ENCODE results near the gene KRTAP4-16. TPM values are rescaled to one million over a fixed set of nuclear protein-coding genes. Genes with fewer than 3 reads are reported as not detected.

Gene KRTAP4-16
- total RNA-seq, 1 experiment from 2014 or later: not detected

DNA sequence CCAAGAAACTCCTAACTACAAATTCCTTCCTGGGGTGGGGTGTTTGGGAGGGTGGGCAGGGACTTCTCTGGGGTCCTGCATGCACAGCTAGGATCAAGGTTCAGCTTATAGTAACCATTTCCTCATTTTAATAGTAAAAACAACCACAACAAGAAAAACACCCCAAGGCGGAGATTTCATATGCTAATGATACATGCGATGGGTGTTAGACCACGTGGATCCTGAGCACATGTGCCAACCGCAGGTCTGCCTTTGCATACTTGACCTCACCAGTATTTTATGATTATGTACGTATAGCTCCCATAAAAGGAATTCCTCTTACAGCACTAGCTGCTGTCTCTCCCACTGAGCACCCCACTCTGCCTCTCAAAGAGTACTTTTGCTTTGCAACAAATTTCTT is 14.3 kb upstream of the KRTAP4-16 start:
- DNase-seq (ENCODE audit: low read depth, low spot score) (no peak), ATAC-seq (no peak)
- H3K79me2 ChIP-seq (ENCODE audit: insufficient read depth, low read length): no peaks in the 10 kb centered on the region
- no peaks in the 10 kb centered on the region for H3K27me3 ChIP-seq (ENCODE audit: insufficient read depth, low read length)
- intact Hi-C loops (cut with micrococcal nuclease): no loop called here
- TF ChIP-seq YY1 (IDR thresholded peaks at IDR 0.05; ENCODE audit: extremely low read depth, insufficient replicate concordance, low read depth, low read length) (no peak), TCF7L2 (IDR thresholded peaks at IDR 0.05; ENCODE audit: borderline replicate concordance, extremely low read depth, insufficient read depth, insufficient read length) (no peak), SRF (IDR thresholded peaks at IDR 0.05; ENCODE audit: low read depth) (no peak), ATF3 (IDR thresholded peaks at IDR 0.05) (no peak), JUND (IDR thresholded peaks at IDR 0.05) (no peak), POLR2AphosphoS5 (IDR thresholded peaks at IDR 0.05; ENCODE audit: low read depth, low read length) (no peak), CBX3 (IDR thresholded peaks at IDR 0.05; ENCODE audit: low read depth) (no peak), RAD21 (IDR thresholded peaks at IDR 0.05; ENCODE audit: low read depth) (no peak), ZFX (IDR thresholded peaks at IDR 0.05) (no peak), EGR1 (IDR thresholded peaks at IDR 0.05; ENCODE audit: low read depth) (no peak), CEBPB (IDR thresholded peaks at IDR 0.05; ENCODE audit: low read depth) (no peak), ELF1 (IDR thresholded peaks at IDR 0.05; ENCODE audit: borderline replicate concordance, low read depth) (no peak)
- TF ChIP-seq, protein P1, sequence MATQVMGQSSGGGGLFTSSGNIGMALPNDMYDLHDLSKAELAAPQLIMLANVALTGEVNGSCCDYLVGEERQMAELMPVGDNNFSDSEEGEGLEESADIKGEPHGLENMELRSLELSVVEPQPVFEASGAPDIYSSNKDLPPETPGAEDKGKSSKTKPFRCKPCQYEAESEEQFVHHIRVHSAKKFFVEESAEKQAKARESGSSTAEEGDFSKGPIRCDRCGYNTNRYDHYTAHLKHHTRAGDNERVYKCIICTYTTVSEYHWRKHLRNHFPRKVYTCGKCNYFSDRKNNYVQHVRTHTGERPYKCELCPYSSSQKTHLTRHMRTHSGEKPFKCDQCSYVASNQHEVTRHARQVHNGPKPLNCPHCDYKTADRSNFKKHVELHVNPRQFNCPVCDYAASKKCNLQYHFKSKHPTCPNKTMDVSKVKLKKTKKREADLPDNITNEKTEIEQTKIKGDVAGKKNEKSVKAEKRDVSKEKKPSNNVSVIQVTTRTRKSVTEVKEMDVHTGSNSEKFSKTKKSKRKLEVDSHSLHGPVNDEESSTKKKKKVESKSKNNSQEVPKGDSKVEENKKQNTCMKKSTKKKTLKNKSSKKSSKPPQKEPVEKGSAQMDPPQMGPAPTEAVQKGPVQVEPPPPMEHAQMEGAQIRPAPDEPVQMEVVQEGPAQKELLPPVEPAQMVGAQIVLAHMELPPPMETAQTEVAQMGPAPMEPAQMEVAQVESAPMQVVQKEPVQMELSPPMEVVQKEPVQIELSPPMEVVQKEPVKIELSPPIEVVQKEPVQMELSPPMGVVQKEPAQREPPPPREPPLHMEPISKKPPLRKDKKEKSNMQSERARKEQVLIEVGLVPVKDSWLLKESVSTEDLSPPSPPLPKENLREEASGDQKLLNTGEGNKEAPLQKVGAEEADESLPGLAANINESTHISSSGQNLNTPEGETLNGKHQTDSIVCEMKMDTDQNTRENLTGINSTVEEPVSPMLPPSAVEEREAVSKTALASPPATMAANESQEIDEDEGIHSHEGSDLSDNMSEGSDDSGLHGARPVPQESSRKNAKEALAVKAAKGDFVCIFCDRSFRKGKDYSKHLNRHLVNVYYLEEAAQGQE (IDR thresholded peaks at IDR 0.05; ENCODE audit: low read depth): no peak
- H3K4me1 ChIP-seq (ENCODE audit: control insufficient read depth in 1 of 2, insufficient read depth in 2 of 2, low read length in 2 of 2): peaks cover 0 to 7% of the 10 kb centered on the region in 2 experiments; a peak in 1 of 4 replicates
- H3K4me2 ChIP-seq (ENCODE audit: low read length): no peak overlapping the region
- ChIA-PET RAD21 (ENCODE audit: low non-redundant PET in 1 of 2, low total read pairs in 2 of 2, uncharacterized antibody in 2 of 2, unreplicated experiment in 2 of 2) (no interaction called here), POLR2A (no interaction called here), CTCF (no interaction called here)
- H3K36me3 ChIP-seq (ENCODE audit: control insufficient read depth in 1 of 2, insufficient read depth in 2 of 2, low read length in 2 of 2): peaks cover 0 to 4% of the 10 kb centered on the region in 2 experiments; a peak in 1 of 4 replicates
- no peak overlapping the region for H2AFZ ChIP-seq (ENCODE audit: low read depth, low read length, poor library complexity, severe bottlenecking)
- H4K20me1 ChIP-seq (ENCODE audit: insufficient read depth): no peaks in the 10 kb centered on the region
- H3K9me3 ChIP-seq (ENCODE audit: control insufficient read depth in 1 of 2, insufficient read depth in 1 of 2, low read depth in 1 of 2, low read length in 2 of 2): peaks cover 0 to 11% of the 10 kb centered on the region in 2 experiments; a peak in 2 of 4 replicates
- no TSS peak for BruUV-seq (replicated peaks)
- H3K4me3 ChIP-seq (replicated peaks in 1 of 2; ENCODE audit: low read depth in 1 of 2, low read length in 2 of 2): no peak overlapping the region
- no peak overlapping the region for H3K27ac ChIP-seq (ENCODE audit: low read depth, low read length)
- H3K9me2 ChIP-seq (ENCODE audit: insufficient read depth): no peaks in the 10 kb centered on the region
- no peak overlapping the region for H3K9ac ChIP-seq (ENCODE audit: low read length)
